H1 (cell line): ENCODE data around the gene GIPR. TPM values are rescaled to one million over a fixed set of nuclear protein-coding genes. Genes with fewer than 3 reads are reported as not detected.
A peak's percentile ranks its signal among the peaks of the same experiment; 100 is the strongest.

ENCODE experiments used
- CTCF ChIA-PET: fragments of 300-600 bp; sonication (Branson Sonifier 250); formaldehyde crosslinking; loops from one replicate; lab custom pipeline; 2021; ENCODE audit not compliant: partially characterized antibody; lab: Charles Lee
- POLR2A ChIA-PET: fragments of 300-600 bp; sonication (Branson Sonifier 250); formaldehyde crosslinking; loops from one replicate; lab custom pipeline; 2021; ENCODE audit warnings: inconsistent platforms; ENCODE audit not compliant: partially characterized antibody; lab: Charles Lee
- DNase-seq, 2 experiments: peaks; one replicate each; pipeline versions ENCODE4 v3.0.0 to v3.0.0-alpha.2; 2010 to 2022; ENCODE audit warnings: low spot score in 2 of 2, low read depth in 1 of 2, mixed read lengths in 1 of 2
- FAIRE-seq: peaks from 2 replicates; lab custom pipeline; 2011; peaks lifted over from hg19 to GRCh38; lab: Jason Lieb, UNC
- H2AFZ ChIP-seq: 2 replicates; pipeline ENCODE4 v1.8.1; 2012; ENCODE audit warnings: low read length, inconsistent platforms
- H2AK5ac ChIP-seq: 2 replicates; pipeline ENCODE4 v1.6.1; 2013; ENCODE audit warnings: low read depth, low read length
- H2BK120ac ChIP-seq: replicated peaks from 2 replicates; pipeline ENCODE3; 2013; ENCODE audit warnings: low read depth, low read length, inconsistent platforms
- H2BK12ac ChIP-seq: 2 replicates; pipeline ENCODE4 v1.6.1; 2013; ENCODE audit warnings: low read depth, low read length
- H2BK15ac ChIP-seq: 2 replicates; pipeline ENCODE4 v1.6.1; 2013; ENCODE audit warnings: low read length
- H2BK20ac ChIP-seq: 2 replicates; pipeline ENCODE4 v1.6.1; 2013; ENCODE audit warnings: low read length
- H2BK5ac ChIP-seq: 2 replicates; pipeline ENCODE4 v1.6.1; 2013; ENCODE audit warnings: low read depth, low read length
- H3K14ac ChIP-seq: 2 replicates; pipeline ENCODE4 v1.6.1; 2013; ENCODE audit warnings: inconsistent platforms; ENCODE audit not compliant: insufficient read length
- H3K18ac ChIP-seq: 2 replicates; pipeline ENCODE4 v1.6.1; 2013; ENCODE audit warnings: low read length; ENCODE audit errors: extremely low read depth
- H3K23ac ChIP-seq: 2 replicates; pipeline ENCODE4 v1.6.1; 2013; ENCODE audit warnings: inconsistent platforms; ENCODE audit not compliant: insufficient read length
- H3K23me2 ChIP-seq: 2 replicates; pipeline ENCODE4 v1.6.1; 2013; ENCODE audit warnings: low read depth, low read length
- H3K27ac ChIP-seq: 2 replicates; pipeline ENCODE4 v1.6.1; 2011; ENCODE audit warnings: low read depth, low read length, inconsistent platforms
- H3K27me3 ChIP-seq, 4 experiments: replicated peaks in 1 of 4; 1 replicate in 1 of 4; 2 replicates in 3 of 4; pipeline versions ENCODE4 v1.6.1 to v1.8.1; 2011 to 2013; ENCODE audit warnings: low read length in 3 of 4, mild to moderate bottlenecking in 3 of 4, inconsistent platforms in 2 of 4, mixed read lengths in 2 of 4, moderate library complexity in 1 of 4; ENCODE audit not compliant: control insufficient read depth in 3 of 4, insufficient read depth in 3 of 4; ENCODE audit errors: extremely low read depth in 1 of 4
- H3K36me3 ChIP-seq, 4 experiments: 2 replicates each; pipeline versions ENCODE4 v1.6.1 to v1.8.1; 2011 to 2013; ENCODE audit warnings: mild to moderate bottlenecking in 4 of 4, low read length in 3 of 4, moderate library complexity in 2 of 4, control low read depth in 1 of 4, inconsistent platforms in 1 of 4; ENCODE audit not compliant: insufficient read depth in 4 of 4, control insufficient read depth in 2 of 4
- H3K4ac ChIP-seq: replicated peaks from 2 replicates; pipeline ENCODE3; 2013; ENCODE audit warnings: low read length, low read depth, mixed read lengths, inconsistent platforms; ENCODE audit not compliant: insufficient read length
- H3K4me1 ChIP-seq, 4 experiments: replicated peaks in 1 of 4; 1 replicate in 1 of 4; 2 replicates in 3 of 4; pipeline versions ENCODE4 v1.6.1 to v1.8.1; 2011 to 2013; ENCODE audit warnings: low read length in 3 of 4, inconsistent platforms in 2 of 4, mixed read lengths in 1 of 4; ENCODE audit not compliant: insufficient read depth in 4 of 4, control insufficient read depth in 3 of 4
- H3K4me2 ChIP-seq, 2 experiments: 2 replicates each; pipeline versions ENCODE4 v1.6.1 to v1.8.1; 2011 to 2013; ENCODE audit warnings: low read depth in 2 of 2, low read length in 2 of 2, control low read depth in 1 of 2, inconsistent platforms in 1 of 2, mild to moderate bottlenecking in 1 of 2; ENCODE audit not compliant: insufficient read depth in 1 of 2
- H3K4me3 ChIP-seq, 4 experiments: fragments of 200-600, 300-600 bp in 1 of 4; sonication (generic), shearing (Covaris generic), sonication (Bioruptor Twin) in 1 of 4; 2 replicates each; pipeline versions ENCODE4 v1.5.1 to v1.8.1; 2011 to 2016; ENCODE audit warnings: low read length in 4 of 4, low read depth in 3 of 4, control low read depth in 2 of 4, inconsistent platforms in 2 of 4, mild to moderate bottlenecking in 2 of 4, mixed read lengths in 1 of 4, moderate library complexity in 1 of 4; ENCODE audit not compliant: insufficient read depth in 2 of 4; ENCODE audit errors: extremely low read depth in 1 of 4
- H3K56ac ChIP-seq: replicated peaks from 2 replicates; pipeline ENCODE3; 2013; ENCODE audit warnings: low read depth, mild to moderate bottlenecking, mixed read lengths, low read length, inconsistent platforms; ENCODE audit not compliant: insufficient read length
- H3K79me1 ChIP-seq: 2 replicates; pipeline ENCODE4 v1.6.1; 2013; ENCODE audit warnings: low read depth, low read length, control low read depth
- H3K79me2 ChIP-seq, 2 experiments: 2 replicates each; pipeline versions ENCODE4 v1.6.1 to v1.8.1; 2012 to 2013; ENCODE audit warnings: low read length in 2 of 2, mild to moderate bottlenecking in 2 of 2, inconsistent platforms in 1 of 2; ENCODE audit not compliant: insufficient read depth in 2 of 2, control insufficient read depth in 1 of 2
- H3K9ac ChIP-seq, 4 experiments: replicated peaks in 1 of 4; 1 replicate in 1 of 4; 2 replicates in 3 of 4; pipeline versions ENCODE4 v1.6.1 to v1.8.1; 2011 to 2013; ENCODE audit warnings: low read depth in 3 of 4, low read length in 3 of 4, control low read depth in 2 of 4, mild to moderate bottlenecking in 2 of 4, moderate library complexity in 2 of 4, inconsistent platforms in 1 of 4; ENCODE audit errors: extremely low read depth in 1 of 4
- H3K9me3 ChIP-seq, 2 experiments: 2 replicates each; pipeline versions ENCODE4 v1.6.1 to v1.8.1; 2012 to 2013; ENCODE audit warnings: mild to moderate bottlenecking in 2 of 2, moderate library complexity in 2 of 2, control low read depth in 1 of 2, inconsistent platforms in 1 of 2, low read depth in 1 of 2, low read length in 1 of 2, mixed read lengths in 1 of 2; ENCODE audit not compliant: insufficient read depth in 2 of 2
- H4K20me1 ChIP-seq, 2 experiments: replicated peaks in 1 of 2; 2 replicates each; pipeline versions ENCODE3 to v1.8.1; 2011 to 2013; ENCODE audit warnings: inconsistent platforms in 2 of 2, low read length in 2 of 2, mild to moderate bottlenecking in 1 of 2; ENCODE audit not compliant: insufficient read depth in 2 of 2, control insufficient read depth in 1 of 2
- H4K5ac ChIP-seq: 2 replicates; pipeline ENCODE4 v1.6.1; 2013; ENCODE audit warnings: low read length, low read depth, mixed read lengths, inconsistent platforms; ENCODE audit not compliant: insufficient read length
- H4K8ac ChIP-seq: 2 replicates; pipeline ENCODE4 v1.8.0; 2013; ENCODE audit warnings: mild to moderate bottlenecking, moderate library complexity, low read length, inconsistent platforms; ENCODE audit not compliant: insufficient read depth; ENCODE audit errors: extremely low read depth
- H4K91ac ChIP-seq: replicated peaks from 2 replicates; pipeline ENCODE3; 2013; ENCODE audit warnings: low read length, mixed read lengths, inconsistent platforms; ENCODE audit not compliant: insufficient read length
- ASH2L ChIP-seq: fragments of 200-600, 300-600 bp; sonication (generic); IDR thresholded peaks from one replicate; pipeline ENCODE4 v1.7.1; 2017; ENCODE audit warnings: low read length
- ATF3 ChIP-seq: IDR thresholded peaks from 2 replicates; pipeline ENCODE4 v1.6.1; 2011; ENCODE audit warnings: low read depth, mild to moderate bottlenecking, low read length; ENCODE audit not compliant: insufficient read depth
- CTCF ChIP-seq, 3 experiments: IDR thresholded peaks; 1 replicate in 2 of 3; 2 replicates in 1 of 3; pipeline versions ENCODE4 v1.5.1 to v1.6.1; 2011; ENCODE audit warnings: low read length in 3 of 3, mild to moderate bottlenecking in 3 of 3, inconsistent platforms in 2 of 3, low read depth in 1 of 3, moderate library complexity in 1 of 3; ENCODE audit not compliant: insufficient read depth in 1 of 3; ENCODE audit errors: control extremely low read depth in 1 of 3
- MAX ChIP-seq: IDR thresholded peaks from 2 replicates; pipeline ENCODE4 v1.6.1; 2012; ENCODE audit warnings: inconsistent platforms
- POU5F1 ChIP-seq: IDR thresholded peaks from 2 replicates; pipeline ENCODE4 v1.6.1; 2011; ENCODE audit warnings: low read depth, mild to moderate bottlenecking, low read length, moderate library complexity
- SP1 ChIP-seq: IDR thresholded peaks from 2 replicates; pipeline ENCODE4 v1.6.1; 2011; ENCODE audit warnings: low read depth, low read length
- ZNF274 ChIP-seq: IDR thresholded peaks from 2 replicates; pipeline ENCODE4 v1.7.0; 2012; ENCODE audit warnings: low read length, borderline replicate concordance; ENCODE audit errors: extremely low read depth
- WGBS, 2 experiments: shearing (Covaris generic) in 1 of 2; methylation state at CpG; one replicate each; pipeline versions ENCODE4 v1.1.6 to v1.1.7; 2013 to 2015; ENCODE audit warnings: low lambda C conversion rate in 2 of 2, mixed read lengths in 2 of 2, inconsistent platforms in 1 of 2, low coverage in 1 of 2, missing lambda C conversion rate in 1 of 2; ENCODE audit not compliant: insufficient replicate concordance in 2 of 2, insufficient coverage in 1 of 2, insufficient read length in 1 of 2; ENCODE audit errors: extremely low coverage in 1 of 2, missing lambda C conversion rate in 1 of 2; 5-methylcytosine and 5-hydroxymethylcytosine counted together
- polyA plus RNA-seq, 7 experiments: library from polyadenylated mRNA; depleted of rRNA in 3 of 7; stranded (reverse) in 5 of 7; unstranded in 2 of 7; fragments of >200 nt in 5 of 7; fragments of 200-250 nt in 2 of 7; gene quantifications; 1 replicate in 5 of 7; 2 replicates in 1 of 7; 4 replicates in 1 of 7; pipeline versions ENCODE4 v1.2.1 to v1.2.3, GENCODE V29; 2011 to 2013; ENCODE audit warnings: missing spikeins in 2 of 7, mixed read lengths in 2 of 7
- total RNA-seq: library from RNA; stranded (reverse); fragmentation: NEBNext Ultra II Directional; extraction: Animal tissue kit (Norgen Biotek cat#: 25700); gene quantifications from 2 replicates; pipeline ENCODE4 v1.2.1, GENCODE V29; 2021

Gene GIPR
- total and polyA plus RNA-seq, 2 of the 8 experiments (the other 6 are each of a cell fraction or from before 2014, with no cell fraction given), result 0.42 to 1.3 TPM

GRCh38 chr19:45637890-45638667, 29.9 kb upstream of the GIPR start:
- Histone ChIP-seq H3K79me2 (no peaks in the 10 kb centered on the region), H3K36me3 (no peaks in the 10 kb centered on the region), H3K27ac (no peak overlapping the region), H3K27me3 (no peaks in the 10 kb centered on the region; a peak in 1 of 7 replicates), H2BK120ac (peak overlapping the region; percentile 90), H3K4me2 (peak overlapping the region; percentile 82 to 85), H3K23me2 (peaks cover 15% of the 10 kb centered on the region), H3K4me1 (peaks cover 4 to 21% (median 10%) of the 10 kb centered on the region in 4 experiments), H4K91ac (peak overlapping the region; percentile 84), H2AK5ac (no peak overlapping the region; the same call in 1 of the 2 replicates), H4K5ac (peak overlapping the region; percentile 47), H3K9ac (no peak overlapping the region), H3K18ac (peak overlapping the region; percentile 93), H2BK15ac (peak overlapping the region; percentile 31; the same call in 1 of the 2 replicates), H2BK20ac (no peak overlapping the region), H3K23ac (no peak overlapping the region), H4K8ac (peak overlapping the region; percentile 82; the same call in 1 of the 2 replicates), H4K20me1 (no peaks in the 10 kb centered on the region), H3K4me3 (peak overlapping the region; percentile 51 to 67 (median 60); a peak in 7 of 8 replicates), H3K4ac (no peak overlapping the region), H3K9me3 (no peaks in the 10 kb centered on the region), H3K14ac (no peak overlapping the region), H2BK12ac (peak overlapping the region; percentile 78; the same call in 1 of the 2 replicates), H3K56ac (peak overlapping the region; percentile 32), H2BK5ac (peak overlapping the region; percentile 91), H3K79me1 (no peaks in the 10 kb centered on the region), H2AFZ (no peak overlapping the region)
- 65% methylated on average over 19 of the region's 19 CpGs; no CpG with 5 or more reads in 1 of the 2 experiments for WGBS, 2 experiments
- no peak for DNase-seq
- ChIA-PET POLR2A (interaction anchor here (0.6 to 3.5 kb wide), 6 partner anchors 11 to 867 kb away, joined by 3 to 21 read pairs (median 4); no protein-coding TSS in a partner anchor), CTCF (interaction anchor here (0.6 to 8.4 kb wide), 12 partner anchors 15 to 112 kb away, joined by 3 to 135 read pairs (median 4); partner anchors contain the start of genes GPR4 and QPCTL)
- no peak for FAIRE-seq
- TF ChIP-seq MAX (no peak), POU5F1 (no peak), ATF3 (no peak), SP1 (peak; percentile 31; the same call in 1 of the 2 replicates), ZNF274 (no peak), CTCF (IDR thresholded peaks at IDR 0.05; ENCODE audit: control extremely low read depth in 1 of 3, insufficient read depth in 1 of 3, low read depth in 1 of 3, low read length in 3 of 3) (no peak), ASH2L (peak; percentile 19)
